Fibroblast of lung (primary cell): ENCODE measurements around the gene FNTB. TPM values are rescaled to one million over a fixed set of nuclear protein-coding genes. Genes with fewer than 3 reads are reported as not detected.

ENCODE experiments used
- DNase-seq, 2 donors: peaks; one replicate each; pipeline versions ENCODE4 v3.0.0 to v3.0.0-alpha.2; 2010; ENCODE audit warnings: low read depth in 2 of 2
- H2AFZ ChIP-seq: 2 replicates; pipeline ENCODE4 v1.5.1; 2012; ENCODE audit warnings: low read length, control low read depth, inconsistent platforms
- H3K27ac ChIP-seq: 2 replicates; pipeline ENCODE4 v1.5.1; 2011; ENCODE audit warnings: low read length, control low read depth; ENCODE audit not compliant: insufficient read depth
- H3K27me3 ChIP-seq: 2 replicates; pipeline ENCODE4 v1.5.1; 2011; ENCODE audit warnings: mild to moderate bottlenecking, low read length; ENCODE audit not compliant: control insufficient read depth, insufficient read depth
- H3K36me3 ChIP-seq: 2 replicates; pipeline ENCODE4 v1.5.1; 2011; ENCODE audit warnings: low read length; ENCODE audit not compliant: control insufficient read depth, insufficient read depth
- H3K4me1 ChIP-seq: 2 replicates; pipeline ENCODE4 v1.5.1; 2011; ENCODE audit warnings: low read length; ENCODE audit not compliant: control insufficient read depth, insufficient read depth; ENCODE audit errors: extremely low read depth
- H3K4me2 ChIP-seq: 2 replicates; pipeline ENCODE4 v1.5.1; 2011; ENCODE audit warnings: low read length, control low read depth; ENCODE audit not compliant: insufficient read depth; ENCODE audit errors: extremely low read depth
- H3K4me3 ChIP-seq, 4 experiments: fragments of 200-600 bp in 1 of 4; sonication (generic) in 1 of 4; replicated peaks in 1 of 4; 2 replicates each; pipeline ENCODE4 v1.5.1; 2011 to 2016; ENCODE audit warnings: low read length in 4 of 4, low read depth in 3 of 4, mild to moderate bottlenecking in 3 of 4, control low read depth in 2 of 4, inconsistent platforms in 1 of 4, mixed read lengths in 1 of 4; ENCODE audit not compliant: insufficient read depth in 1 of 4; ENCODE audit errors: control extremely low read depth in 1 of 4
- H3K79me2 ChIP-seq: 2 replicates; pipeline ENCODE4 v1.5.1; 2012; ENCODE audit warnings: mild to moderate bottlenecking, low read length, inconsistent platforms; ENCODE audit not compliant: control insufficient read depth, insufficient read depth
- H3K9ac ChIP-seq: 2 replicates; pipeline ENCODE4 v1.5.1; 2011; ENCODE audit warnings: mild to moderate bottlenecking, low read length, control low read depth; ENCODE audit not compliant: insufficient read depth
- H3K9me3 ChIP-seq: 2 replicates; pipeline ENCODE4 v1.5.1; 2012; ENCODE audit warnings: low read depth, low read length; ENCODE audit not compliant: control insufficient read depth, insufficient read depth
- H4K20me1 ChIP-seq: 2 replicates; pipeline ENCODE4 v1.5.1; 2011; ENCODE audit warnings: low read length; ENCODE audit not compliant: control insufficient read depth, insufficient read depth; ENCODE audit errors: extremely low read depth
- CTCF ChIP-seq, 2 donors: IDR thresholded peaks in 1 of 2; conservative IDR thresholded peaks in 1 of 2; 1 replicate in 1 of 2; 2 replicates in 1 of 2; pipeline ENCODE4 v1.5.1; 2011 to 2012; ENCODE audit warnings: low read length in 2 of 2, control low read depth in 1 of 2, inconsistent platforms in 1 of 2, low read depth in 1 of 2, mild to moderate bottlenecking in 1 of 2
- EZH2 ChIP-seq: IDR thresholded peaks from 2 replicates; pipeline ENCODE4 v1.5.1; 2012; ENCODE audit warnings: low read length, control low read depth, mild to moderate bottlenecking; ENCODE audit errors: missing control alignments
- polyA plus RNA-seq, 2 donors: library from polyadenylated mRNA; depleted of rRNA in 1 of 2; stranded (reverse) in 1 of 2; unstranded in 1 of 2; fragments of >200 nt; gene quantifications; 2 replicates each; pipeline ENCODE4 v1.2.1, GENCODE V29; 2011 to 2012; ENCODE audit warnings: missing spikeins in 1 of 2
- total RNA-seq: library from RNA; depleted of rRNA; stranded (reverse); fragments of >200 nt; gene quantifications from 2 replicates; pipeline ENCODE4 v1.2.1, GENCODE V29; 2014

FNTB gene
- total and polyA plus RNA-seq, 2 donors (not counting 1 experiment from before 2014, with no cell fraction given), result 8.8 to 13.2 TPM

- TF ChIP-seq CTCF (conservative IDR thresholded peaks at IDR 0.05 in 1 of 2, IDR thresholded peaks at IDR 0.05 in 1 of 2; ENCODE audit: low read depth in 1 of 2, low read length in 2 of 2), result no peak
- Histone ChIP-seq H3K36me3 (no peaks in the 10 kb centered on the region), H3K27ac (no peak overlapping the region), H3K4me3 (peak overlapping the region; percentile 28 to 63 (median 51)), H3K9me3 (no peaks in the 10 kb centered on the region), H2AFZ (peak overlapping the region; percentile 2), H3K27me3 (no peaks in the 10 kb centered on the region), H3K79me2 (no peaks in the 10 kb centered on the region), H3K9ac (peak overlapping the region; percentile 23), H4K20me1 (no peaks in the 10 kb centered on the region), H3K4me1 (no peaks in the 10 kb centered on the region), H3K4me2 (peak overlapping the region; percentile 54)
- DNase-seq, result no peak
Measured at GRCh38 chr14:64971491-64971942, 15.2 kb upstream of the FNTB start.

DNA sequence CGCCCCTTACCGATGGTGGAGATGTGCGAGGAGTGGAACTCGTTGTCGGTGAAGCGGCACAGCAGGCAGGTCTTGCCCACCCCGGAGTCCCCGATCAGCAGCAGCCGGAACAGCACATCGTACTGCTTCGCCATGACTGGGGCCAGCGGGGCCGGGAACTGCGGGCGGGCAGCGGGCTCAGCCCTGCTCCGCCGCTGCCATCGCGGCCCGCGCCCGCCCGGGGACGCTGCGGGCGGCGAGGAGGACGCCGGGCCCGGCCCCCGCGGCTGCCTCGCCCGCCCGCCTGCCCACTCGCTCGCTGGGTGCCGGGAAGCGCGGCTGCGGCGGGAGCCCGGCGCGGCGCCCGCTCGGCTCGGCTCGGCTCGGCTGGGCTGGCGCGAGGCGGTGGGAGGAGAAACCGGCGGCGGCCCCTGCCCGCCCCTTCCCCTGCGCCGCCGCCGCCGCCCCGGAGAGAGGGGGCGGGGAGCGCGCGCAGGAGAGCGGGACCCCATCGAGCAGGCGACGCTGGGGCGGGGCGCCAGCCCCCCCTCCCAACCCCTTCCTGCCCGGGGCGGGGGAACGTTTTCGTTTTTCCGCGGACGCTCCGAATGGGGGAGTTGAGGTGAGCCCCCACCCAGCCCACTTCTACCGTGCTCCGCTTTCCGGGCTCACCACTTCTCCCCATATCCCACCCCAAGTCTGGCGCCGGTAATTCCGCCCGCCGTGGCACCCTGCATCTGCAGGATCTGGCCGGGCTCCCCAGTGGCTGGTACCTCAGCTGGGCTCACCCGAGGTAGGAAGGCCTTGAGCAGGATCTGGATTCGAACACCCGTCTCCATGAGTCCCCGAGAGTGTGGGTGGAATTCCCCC lies 14.5 kb upstream of the FNTB start, which contains the start of gene RAB15:
TSS of gene RAB15 (minus strand) at position 394 of the 849 bp plus-strand sequence. CDS start at position 134, 260 bp downstream.
- Histone ChIP-seq H3K27me3 (peaks cover 4% of the 10 kb centered on the region), H3K4me3 (peak within 1 kb of the TSS; percentile 48 to 67 (median 52)), H3K4me2 (peak within 1 kb of the TSS; percentile 78), H3K36me3 (no peaks in the 10 kb centered on the region), H2AFZ (peak within 1 kb of the TSS; percentile 57), H3K4me1 (no peaks in the 10 kb centered on the region), H3K79me2 (no peaks in the 10 kb centered on the region), H3K9me3 (no peaks in the 10 kb centered on the region), H3K9ac (peak within 1 kb of the TSS; percentile 37), H3K27ac (no peak within 1 kb of the TSS), H4K20me1 (no peaks in the 10 kb centered on the region)
- DNase-seq, result peak in 1 of 2 donors; percentile 29
- no peak for TF ChIP-seq CTCF (conservative IDR thresholded peaks at IDR 0.05 in 1 of 2, IDR thresholded peaks at IDR 0.05 in 1 of 2; ENCODE audit: low read depth in 1 of 2, low read length in 2 of 2)
- TF ChIP-seq EZH2, result no peak

- no peaks in the 10 kb centered on the region for H3K4me1 ChIP-seq
- no peaks in the 10 kb centered on the region for H3K79me2 ChIP-seq
- H3K4me2 ChIP-seq, result no peak overlapping the region
- peak overlapping the region in 1 of 4 experiments; percentile 67 for H3K4me3 ChIP-seq
- no peak overlapping the region for H3K27ac ChIP-seq
- peaks cover 5% of the 10 kb centered on the region for H3K27me3 ChIP-seq
- no peak for TF ChIP-seq EZH2
- TF ChIP-seq CTCF (conservative IDR thresholded peaks at IDR 0.05 in 1 of 2, IDR thresholded peaks at IDR 0.05 in 1 of 2; ENCODE audit: low read depth in 1 of 2, low read length in 2 of 2), result no peak
- H2AFZ ChIP-seq, result no peak overlapping the region
- H4K20me1 ChIP-seq, result no peaks in the 10 kb centered on the region
- H3K9ac ChIP-seq, result no peak overlapping the region
- H3K36me3 ChIP-seq, result no peaks in the 10 kb centered on the region
- H3K9me3 ChIP-seq, result no peaks in the 10 kb centered on the region
- no peak for DNase-seq
Measured at GRCh38 chr14:64973026-64973442, 13.7 kb upstream of the FNTB start.
